AG04449 (cell line): ENCODE data around the gene SEPSECS.
A peak's percentile ranks its signal among the peaks of the same experiment; 100 is the strongest.
"Not testable (repeated sequence)": the region's sequence is repeated elsewhere in the genome, so short reads cannot be mapped to it uniquely, and the experiment has no call there.

Source experiments
- CTCF ChIA-PET: fragments of 350-600 bp; formaldehyde crosslinking; extraction: SDS; loops from one replicate; lab custom pipeline; 2021; ENCODE audit warnings: antibody characterized with exemption; lab: Yijun Ruan, JAX
- POLR2A ChIA-PET: fragments of 400-600, 350-600 bp; formaldehyde crosslinking; extraction: SDS; loops from one replicate; lab custom pipeline; 2020; ENCODE audit warnings: antibody characterized with exemption, inconsistent platforms; lab: Yijun Ruan, JAX
- DNase-seq: peaks from one replicate; pipeline ENCODE4 v3.0.0-alpha.2; 2010; ENCODE audit warnings: low read depth, low spot score
- H3K4me3 ChIP-seq: 2 replicates; pipeline ENCODE4 v1.5.1; 2011; ENCODE audit warnings: low read depth, mild to moderate bottlenecking, control low read depth, low read length
- CTCF ChIP-seq: IDR thresholded peaks from one replicate; pipeline ENCODE4 v1.5.1; 2011; ENCODE audit warnings: mild to moderate bottlenecking, moderate library complexity, low read length, control low read depth, inconsistent platforms; ENCODE audit not compliant: insufficient read depth; ENCODE audit errors: missing control alignments

SEPSECS gene

DNA sequence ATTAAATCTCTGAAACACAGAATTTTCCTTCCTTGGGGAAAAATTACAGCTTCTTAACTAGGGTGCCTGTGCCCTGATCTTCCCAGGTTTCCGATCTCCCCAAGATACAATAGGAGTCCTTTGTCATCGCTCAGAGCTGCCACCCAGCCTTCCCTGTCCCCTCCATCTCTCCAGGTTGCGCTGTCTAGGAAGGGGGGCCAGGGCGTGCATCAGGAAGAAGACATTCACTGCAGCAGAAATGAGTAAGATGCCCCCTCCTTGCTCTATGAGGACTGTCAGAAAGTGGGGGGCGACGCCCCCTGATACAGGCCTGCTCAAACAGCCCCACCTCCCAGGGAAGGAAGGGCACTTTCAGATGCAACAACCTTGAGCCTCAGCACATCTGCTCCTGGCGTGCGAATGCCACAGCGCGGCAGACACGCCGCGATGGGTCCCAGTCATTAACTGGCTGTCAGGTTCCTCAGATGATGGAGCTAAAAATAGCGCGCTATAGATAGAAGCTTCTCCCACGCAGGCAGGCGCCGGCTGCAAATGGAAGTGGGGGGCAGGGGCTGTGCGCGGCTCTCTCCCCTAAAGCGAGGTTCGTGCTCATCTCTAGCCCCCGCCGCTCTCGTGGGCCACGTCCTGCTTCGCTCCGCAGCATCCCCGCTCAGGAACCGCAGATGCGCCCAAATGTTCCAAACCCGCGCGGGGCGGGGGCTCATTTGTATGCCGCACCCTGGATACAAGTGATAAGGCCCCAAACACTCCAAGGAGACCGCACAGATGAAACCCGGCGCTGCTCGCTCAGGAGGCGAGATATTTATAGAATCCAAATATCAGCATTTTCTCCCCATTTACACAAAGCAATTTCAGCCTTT lies 71.9 kb downstream of the SEPSECS start:
- no peak for TF ChIP-seq CTCF
- H3K4me3 ChIP-seq: peak overlapping the region; percentile 39
- CTCF ChIA-PET: interaction anchor here (0.9 to 2.0 kb wide), 2 partner anchors 12 to 56 kb away, joined by 3 to 6 read pairs; no protein-coding TSS in a partner anchor
- DNase-seq: no peak
- POLR2A ChIA-PET: no interaction called here

GRCh38 chr4:25085671-25086070 lies 74.6 kb downstream of the SEPSECS start:
- TF ChIP-seq CTCF: no peak
- POLR2A ChIA-PET: no interaction called here
- DNase-seq: no peak
- no peak overlapping the region for H3K4me3 ChIP-seq
- CTCF ChIA-PET: no interaction called here

- CTCF ChIA-PET, POLR2A ChIA-PET, DNase-seq: not testable (repeated sequence)
Observed at GRCh38 chr4:25083441-25083840, 76.8 kb downstream of the SEPSECS start.

GRCh38 chr4:25081866-25082471 lies 78.3 kb downstream of the SEPSECS start:
- DNase-seq: no peak
- CTCF ChIA-PET: no interaction called here
- no peak overlapping the region for H3K4me3 ChIP-seq
- TF ChIP-seq CTCF: no peak
- POLR2A ChIA-PET: no interaction called here

More at GRCh38 chr4:25083441-25083840, 76.8 kb downstream of the SEPSECS start:
- H3K4me3 ChIP-seq: not testable (repeated sequence)

GRCh38 chr4:25080571-25080970 lies 79.7 kb downstream of the SEPSECS start:
- CTCF ChIA-PET: no interaction called here
- H3K4me3 ChIP-seq: no peak overlapping the region
- no peak for DNase-seq
- no peak for TF ChIP-seq CTCF
- POLR2A ChIA-PET: no interaction called here

- DNase-seq: no peak
- no peak overlapping the region for H3K4me3 ChIP-seq
- CTCF ChIA-PET: no interaction called here
- POLR2A ChIA-PET: no interaction called here
- no peak for TF ChIP-seq CTCF
Observed at GRCh38 chr4:25078523-25078922, 81.7 kb downstream of the SEPSECS start.
